K562 (cell line): Measurements from ENCODE around the gene TMEM176A. TPM values are rescaled to one million over a fixed set of nuclear protein-coding genes. Genes with fewer than 3 reads are reported as not detected.
A peak's percentile ranks its signal among the peaks of the same experiment; 100 is the strongest.

Experiments used
- CBX1 ChIP-seq: sonication (generic); IDR thresholded peaks from 2 replicates; pipeline ENCODE4 v1.6.1; 2016; ENCODE audit warnings: antibody characterized with exemption, low read depth, mild to moderate bottlenecking
- ETS2 ChIP-seq: IDR thresholded peaks from 2 replicates; pipeline ENCODE4 v1.6.1; 2016; ENCODE audit warnings: borderline replicate concordance, missing genetic modification characterization, mild to moderate bottlenecking, moderate library complexity, missing compliant biosample characterization; ENCODE audit not compliant: poor library complexity, severe bottlenecking
- FIP1L1 ChIP-seq: fragments of 200-400 bp; formaldehyde crosslinking; IDR thresholded peaks from 2 replicates; pipeline ENCODE4 v1.6.1; 2018; ENCODE audit warnings: mild to moderate bottlenecking, low read depth, low read length; ENCODE audit not compliant: poor library complexity, severe bottlenecking
- HMGN3 ChIP-seq: IDR thresholded peaks from 2 replicates; pipeline ENCODE4 v1.6.1; 2011; ENCODE audit warnings: borderline replicate concordance, low read depth, mild to moderate bottlenecking, mixed read lengths, low read length; ENCODE audit not compliant: insufficient read length; ENCODE audit errors: extremely low read depth
- IRF2 ChIP-seq: sonication (generic); formaldehyde crosslinking; IDR thresholded peaks from 2 replicates; pipeline ENCODE4 v1.8.1; 2022; ENCODE audit warnings: mild to moderate bottlenecking, missing genetic modification reagents
- MCM5 ChIP-seq: fragments of 450-650 bp; IDR thresholded peaks from 2 replicates; pipeline ENCODE4 v1.6.1; 2016; ENCODE audit warnings: low read depth
- NR2C1 ChIP-seq, 2 experiments: fragments of 450-650 bp; IDR thresholded peaks; 2 replicates each; pipeline ENCODE4 v1.6.1; 2017; ENCODE audit warnings: mild to moderate bottlenecking in 2 of 2, antibody characterized with exemption in 1 of 2, inconsistent platforms in 1 of 2, missing compliant biosample characterization in 1 of 2, missing genetic modification characterization in 1 of 2
- PRMT5 ChIP-seq: sonication (generic); formaldehyde crosslinking; IDR thresholded peaks from 2 replicates; pipeline ENCODE4 v1.5.0; 2020; ENCODE audit warnings: missing genetic modification reagents
- RCOR1 ChIP-seq, 2 experiments: IDR thresholded peaks; 2 replicates each; pipeline ENCODE4 v1.6.1; 2012; ENCODE audit warnings: low read depth in 2 of 2, low read length in 2 of 2, borderline replicate concordance in 1 of 2, improper control_type of control experiment in 1 of 2
- SMAD3 ChIP-seq: fragments of 450-650 bp; formaldehyde crosslinking; conservative IDR thresholded peaks from 2 replicates; pipeline ENCODE4 v1.4.0; 2020; ENCODE audit warnings: mild to moderate bottlenecking
- SMARCC2 ChIP-seq: fragments of 450-650 bp; IDR thresholded peaks from 2 replicates; pipeline ENCODE4 v1.6.1; 2017; ENCODE audit warnings: antibody characterized with exemption, moderate library complexity, mild to moderate bottlenecking, low read depth
- SNIP1 ChIP-seq: fragments of 450-650 bp; IDR thresholded peaks from 2 replicates; pipeline ENCODE4 v1.7.1; 2017; ENCODE audit warnings: low read depth, mild to moderate bottlenecking
- STAT5A ChIP-seq: IDR thresholded peaks from 2 replicates; pipeline ENCODE4 v1.6.1; 2012; ENCODE audit warnings: low read length, inconsistent platforms, borderline replicate concordance
- ZBTB40 ChIP-seq, 2 experiments: fragments of 450-650 bp in 1 of 2; sonication (generic) in 1 of 2; formaldehyde crosslinking in 1 of 2; IDR thresholded peaks; 2 replicates each; pipeline versions ENCODE4 v1.7.1 to v1.9.0; 2016 to 2022; ENCODE audit warnings: inconsistent platforms in 1 of 2, mild to moderate bottlenecking in 1 of 2, missing genetic modification reagents in 1 of 2
- ZFP36 ChIP-seq: fragments of 150-350 bp; IDR thresholded peaks from 2 replicates; pipeline ENCODE4 v1.6.1; 2018; ENCODE audit warnings: low read length, low read depth; ENCODE audit not compliant: partially characterized antibody
- ZNF12 ChIP-seq: sonication (generic); formaldehyde crosslinking; IDR thresholded peaks from 2 replicates; pipeline ENCODE4 v1.4.0; 2020; ENCODE audit warnings: mild to moderate bottlenecking, missing genetic modification reagents
- ZNF644 ChIP-seq: fragments of 200-800 bp; sonication (Bioruptor generic); IDR thresholded peaks from 2 replicates; pipeline ENCODE4 v1.6.1; 2016; ENCODE audit warnings: low read depth, missing genetic modification characterization, missing compliant biosample characterization
- polyA plus RNA-seq, 8 experiments: library from polyadenylated mRNA; depleted of rRNA in 4 of 8; stranded (reverse) in 5 of 8; unstranded in 3 of 8; fragments of >200 nt; fragmentation: Nextera tagmentation in 2 of 8; fragmentation: Illumina TruSeq in 1 of 8; extraction: Ambion mirVana in 2 of 8; extraction: Trizol in 1 of 8; gene quantifications; 2 replicates each; pipeline versions ENCODE4 v1.2.1 to v1.2.3, GENCODE V29; 2011 to 2014; ENCODE audit warnings: inconsistent platforms in 1 of 8, missing spikeins in 1 of 8
- total RNA-seq, 7 experiments: library from RNA; depleted of rRNA in 6 of 7; stranded (reverse); fragments of >200 nt in 6 of 7; fragmentation: Illumina TruSeq in 2 of 7; extraction: Trizol in 2 of 7; gene quantifications; 2 replicates each; pipeline versions ENCODE4 v1.2.1 to v1.2.3, GENCODE V29; 2011 to 2021; ENCODE audit warnings: low replicate concordance in 1 of 7

TMEM176A gene
- total and polyA plus RNA-seq, 9 of the 15 experiments (the other 6 are each of a cell fraction or from before 2014, with no cell fraction given) = 0.31 TPM; not detected in 8

DNA sequence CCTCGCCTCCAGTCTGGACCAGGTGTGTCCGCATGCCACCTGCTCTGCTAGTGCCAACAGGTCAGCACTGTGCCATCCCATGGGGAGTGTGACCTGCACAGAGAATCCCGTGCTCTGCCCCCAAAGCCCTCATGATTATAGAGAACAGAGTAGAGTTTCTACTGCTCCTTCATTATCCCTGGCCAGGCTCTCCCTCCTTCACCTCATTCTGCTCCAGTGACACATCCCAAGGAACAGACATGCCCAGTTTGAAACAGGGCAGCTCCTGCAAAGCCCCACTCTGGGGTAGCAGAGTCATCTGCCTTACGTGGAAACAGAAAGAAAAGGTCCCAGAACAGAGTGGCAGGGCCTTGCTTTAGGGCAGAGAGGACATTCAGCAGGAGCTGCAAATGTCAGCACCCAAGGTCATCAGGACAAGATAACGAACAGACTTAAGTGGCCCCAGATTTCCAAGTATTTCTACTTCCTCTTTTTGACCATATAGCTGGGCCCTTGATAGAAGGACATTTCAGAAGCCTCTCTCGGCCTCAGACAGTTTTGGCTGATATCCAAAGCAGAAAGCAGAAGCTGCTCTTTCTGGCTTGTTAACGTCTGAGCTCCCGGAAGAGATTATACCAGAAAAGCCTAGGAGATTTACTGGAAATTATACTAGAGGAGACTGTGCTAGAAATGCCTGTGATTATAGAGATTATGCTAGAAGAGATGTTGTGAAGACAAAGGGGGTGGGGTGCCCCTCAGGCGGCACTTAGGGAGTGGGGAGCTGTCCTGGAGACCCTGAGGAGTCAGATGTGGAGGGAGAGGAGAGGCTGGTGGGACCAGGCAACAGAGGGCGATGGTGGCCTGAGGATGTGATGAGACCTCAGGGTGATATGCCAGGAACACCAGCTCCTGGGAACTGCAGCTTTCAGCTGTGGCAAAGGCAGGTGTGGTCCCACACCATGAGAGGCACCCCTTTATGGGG is 13.0 kb upstream of the TMEM176A start (continued):
- TF ChIP-seq NR2C1 (IDR thresholded peaks at IDR 0.05) (peak; percentile 56; the same call in 1 of the 2 replicates), NR2C1 (tag; IDR thresholded peaks at IDR 0.05) (peak; percentile 73), ETS2 (no peak), SMAD3 (CRISPR knock-in tag) (peak; percentile 76; the same call in 1 of the 2 replicates), SMARCC2 (peak; percentile 59; the same call in 1 of the 2 replicates), STAT5A (peak; percentile 84), FIP1L1 (no peak), SNIP1 (no peak), ZFP36 (peak; percentile 75), ZNF12 (CRISPR knock-in tag) (no peak), MCM5 (no peak), IRF2 (CRISPR knock-in tag) (no peak), HMGN3 (peak; percentile 35), ZNF644 (tag) (peak; percentile 57; the same call in 1 of the 2 replicates), ZBTB40 (IDR thresholded peaks at IDR 0.05) (peak; percentile 34; the same call in 1 of the 2 replicates), ZBTB40 (CRISPR knock-in tag; IDR thresholded peaks at IDR 0.05) (no peak), RCOR1 (IDR thresholded peaks at IDR 0.05; ENCODE audit: borderline replicate concordance in 1 of 2, low read depth in 2 of 2, low read length in 2 of 2) (peak; percentile 98 to 100; a peak in 3 of 4 replicates), PRMT5 (CRISPR knock-in tag) (no peak), CBX1 (no peak)
